IPS DF 4.7 (cell line): ENCODE results near the gene BIRC5.

Source experiments
- DNase-seq: peaks from one replicate; pipeline ENCODE4 v3.0.0-alpha.2; 2013; ENCODE audit warnings: low spot score; ENCODE audit errors: extremely low read depth

The BIRC5 gene

GRCh38 chr17:78183916-78184315, 30.1 kb upstream of the BIRC5 start:
- no peak for DNase-seq

GRCh38 chr17:78184351-78184750, 29.7 kb upstream of the BIRC5 start:
- DNase-seq, result no peak

GRCh38 chr17:78184868-78185267, 29.2 kb upstream of the BIRC5 start:
- no peak for DNase-seq

- DNase-seq, result no peak
Observed at GRCh38 chr17:78185981-78186691, 27.9 kb upstream of the BIRC5 start.

GRCh38 chr17:78186692-78187595, 27.1 kb upstream of the BIRC5 start, which contains the start of the genes AFMID and TK1:
TSS of gene AFMID (plus strand) at chr17:78187362. CDS start at chr17:78187371, 9 bp downstream.
TSS of gene TK1 (minus strand) at chr17:78187052. CDS start at chr17:78186994, 58 bp downstream.
- DNase-seq, result peak; percentile 86

GRCh38 chr17:78196716-78197115, 17.3 kb upstream of the BIRC5 start:
- DNase-seq, result no peak

- DNase-seq, result no peak
Observed at GRCh38 chr17:78197147-78197832, 16.8 kb upstream of the BIRC5 start.

- no peak for DNase-seq
Observed at GRCh38 chr17:78200451-78200850, 13.6 kb upstream of the BIRC5 start.

- DNase-seq, result no peak
Observed at GRCh38 chr17:78202666-78203065, 11.4 kb upstream of the BIRC5 start.

- no peak for DNase-seq
Observed at GRCh38 chr17:78204387-78205123, 9.5 kb upstream of the BIRC5 start.

- no peak for DNase-seq
Observed at GRCh38 chr17:78205124-78205775, 8.8 kb upstream of the BIRC5 start.

- no peak for DNase-seq
Observed at GRCh38 chr17:78206298-78206697, 7.8 kb upstream of the BIRC5 start.

- no peak for DNase-seq
Observed at GRCh38 chr17:78208486-78208885, 5.6 kb upstream of the BIRC5 start.

- no peak for DNase-seq
Observed at GRCh38 chr17:78210111-78210510, 3.9 kb upstream of the BIRC5 start.

- no peak for DNase-seq
Observed at GRCh38 chr17:78211032-78211431, 3.0 kb upstream of the BIRC5 start.

- DNase-seq, result no peak
Observed at GRCh38 chr17:78214706-78215061, 631 bp downstream of the BIRC5 start.

- no peak for DNase-seq
Observed at GRCh38 chr17:78219396-78220150, 5.5 kb downstream of the BIRC5 start.

- DNase-seq, result no peak
Observed at GRCh38 chr17:78223061-78223460, 9.0 kb downstream of the BIRC5 start.

GRCh38 chr17:78223765-78224164, 9.7 kb downstream of the BIRC5 start:
- DNase-seq, result no peak
